Measurements from ENCODE around the gene NELFA.
A peak's percentile ranks its signal among the peaks of the same experiment; 100 is the strongest.
"Not testable (repeated sequence)": the region's sequence is repeated elsewhere in the genome, so short reads cannot be mapped to it uniquely, and the experiment has no call there.

The NELFA gene

DNA sequence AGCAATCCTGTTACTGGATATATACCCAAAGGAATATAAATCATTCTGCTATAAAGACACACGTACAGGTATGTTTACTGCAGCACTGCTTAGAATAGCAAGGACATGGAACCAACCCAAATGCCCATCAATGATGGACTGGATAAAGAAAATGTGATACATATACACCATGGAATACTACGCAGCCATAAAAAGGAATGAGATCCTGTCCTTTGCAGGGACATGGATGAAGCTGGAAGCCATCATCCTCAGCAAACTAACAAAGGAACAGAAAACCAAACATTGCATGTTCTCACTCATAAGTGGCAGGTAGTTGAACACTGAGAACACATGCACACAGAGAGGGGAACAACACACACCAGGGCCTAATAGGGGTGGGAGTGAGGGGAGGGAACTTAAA, 5.4 kb downstream of the NELFA start:
- not testable (repeated sequence) for H3K27me3 ChIP-seq (ENCODE audit: control insufficient read depth, insufficient read depth, low read length); H3K9ac ChIP-seq (ENCODE audit: low read depth, low read length); H3K36me3 ChIP-seq (ENCODE audit: control insufficient read depth, insufficient read depth, low read length); H3K4me3 ChIP-seq (ENCODE audit: low read depth, low read length); H3K9me3 ChIP-seq (ENCODE audit: control insufficient read depth, insufficient read depth, low read length); H3K4me1 ChIP-seq (ENCODE audit: control insufficient read depth, insufficient read depth, low read length)

DNA sequence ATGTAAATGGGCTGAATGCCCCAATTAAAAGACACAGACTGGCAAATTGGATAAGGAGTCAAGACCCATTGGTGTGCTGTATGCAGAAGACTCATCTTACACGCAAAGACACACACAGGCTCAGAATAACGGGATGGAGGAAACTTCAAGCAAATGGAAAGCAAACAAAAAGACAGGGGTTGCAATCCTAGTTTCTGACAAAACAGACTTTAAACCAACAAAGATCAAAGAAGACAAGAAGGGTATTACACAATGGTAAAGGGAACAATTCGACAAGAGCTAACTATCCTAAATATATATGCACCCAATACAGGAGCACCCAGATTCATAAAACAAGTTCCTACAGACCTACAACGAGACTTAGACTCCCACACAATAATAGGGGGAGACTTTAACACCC, 9.5 kb downstream of the NELFA start:
- H3K4me1 ChIP-seq (ENCODE audit: control insufficient read depth, insufficient read depth, low read length); H3K36me3 ChIP-seq (ENCODE audit: control insufficient read depth, insufficient read depth, low read length); H3K4me3 ChIP-seq (ENCODE audit: low read depth, low read length); H3K27me3 ChIP-seq (ENCODE audit: control insufficient read depth, insufficient read depth, low read length); H3K9me3 ChIP-seq (ENCODE audit: control insufficient read depth, insufficient read depth, low read length); H3K9ac ChIP-seq (ENCODE audit: low read depth, low read length): not testable (repeated sequence)

DNA sequence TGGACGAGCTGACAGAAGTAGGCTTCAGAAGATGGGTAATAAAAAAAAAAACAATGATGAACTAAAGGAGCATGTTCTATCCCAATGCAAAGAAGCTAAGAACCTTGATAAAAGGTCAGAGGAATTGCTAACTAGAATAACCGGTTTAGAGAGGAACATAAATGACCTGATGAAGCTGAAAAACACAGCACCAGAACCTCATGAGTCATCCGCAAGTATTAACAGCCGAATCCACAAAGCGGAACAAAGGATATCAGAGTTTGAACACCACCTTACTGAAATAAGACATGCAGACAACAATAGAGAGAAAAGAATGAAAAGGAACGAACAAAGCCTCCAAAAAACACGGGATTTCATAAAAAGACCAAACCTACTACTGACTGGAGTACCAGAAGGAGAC, 10.5 kb downstream of the NELFA start:
- no peaks in the 10 kb centered on the region for H3K27me3 ChIP-seq (ENCODE audit: control insufficient read depth, insufficient read depth, low read length)

DNA sequence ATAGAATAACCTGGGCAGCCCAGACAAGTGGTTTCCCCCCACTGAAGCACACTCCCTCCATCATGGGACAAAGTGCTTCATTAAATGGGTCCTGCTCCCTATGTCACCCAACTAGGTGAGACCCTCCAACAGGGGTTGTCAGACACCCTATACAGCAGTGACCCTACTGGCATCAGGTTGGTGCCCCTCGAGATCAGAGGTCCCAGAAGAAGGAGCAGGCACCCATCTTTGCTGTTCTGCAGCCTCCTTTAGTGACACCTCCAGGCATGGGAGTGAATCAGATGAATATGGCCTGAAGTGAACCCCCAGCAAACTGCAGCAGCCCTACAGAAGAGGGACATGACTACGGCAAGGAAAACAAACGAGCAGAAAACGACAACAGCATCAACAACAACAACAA, 11.1 kb downstream of the NELFA start:
- Histone ChIP-seq H3K9ac (ENCODE audit: low read depth, low read length) (no peak overlapping the region), H3K27me3 (ENCODE audit: control insufficient read depth, insufficient read depth, low read length) (no peaks in the 10 kb centered on the region), H3K36me3 (ENCODE audit: control insufficient read depth, insufficient read depth, low read length) (no peaks in the 10 kb centered on the region), H3K4me1 (ENCODE audit: control insufficient read depth, insufficient read depth, low read length) (no peaks in the 10 kb centered on the region), H3K9me3 (ENCODE audit: control insufficient read depth, insufficient read depth, low read length) (no peaks in the 10 kb centered on the region), H3K4me3 (ENCODE audit: low read depth, low read length) (no peak overlapping the region)

More for the DNA sequence above, 10.5 kb downstream of the NELFA start:
- Histone ChIP-seq H3K4me3 (ENCODE audit: low read depth, low read length) (no peak overlapping the region), H3K36me3 (ENCODE audit: control insufficient read depth, insufficient read depth, low read length) (no peaks in the 10 kb centered on the region), H3K9ac (ENCODE audit: low read depth, low read length) (no peak overlapping the region), H3K4me1 (ENCODE audit: control insufficient read depth, insufficient read depth, low read length) (no peaks in the 10 kb centered on the region), H3K9me3 (ENCODE audit: control insufficient read depth, insufficient read depth, low read length) (no peaks in the 10 kb centered on the region)

DNA sequence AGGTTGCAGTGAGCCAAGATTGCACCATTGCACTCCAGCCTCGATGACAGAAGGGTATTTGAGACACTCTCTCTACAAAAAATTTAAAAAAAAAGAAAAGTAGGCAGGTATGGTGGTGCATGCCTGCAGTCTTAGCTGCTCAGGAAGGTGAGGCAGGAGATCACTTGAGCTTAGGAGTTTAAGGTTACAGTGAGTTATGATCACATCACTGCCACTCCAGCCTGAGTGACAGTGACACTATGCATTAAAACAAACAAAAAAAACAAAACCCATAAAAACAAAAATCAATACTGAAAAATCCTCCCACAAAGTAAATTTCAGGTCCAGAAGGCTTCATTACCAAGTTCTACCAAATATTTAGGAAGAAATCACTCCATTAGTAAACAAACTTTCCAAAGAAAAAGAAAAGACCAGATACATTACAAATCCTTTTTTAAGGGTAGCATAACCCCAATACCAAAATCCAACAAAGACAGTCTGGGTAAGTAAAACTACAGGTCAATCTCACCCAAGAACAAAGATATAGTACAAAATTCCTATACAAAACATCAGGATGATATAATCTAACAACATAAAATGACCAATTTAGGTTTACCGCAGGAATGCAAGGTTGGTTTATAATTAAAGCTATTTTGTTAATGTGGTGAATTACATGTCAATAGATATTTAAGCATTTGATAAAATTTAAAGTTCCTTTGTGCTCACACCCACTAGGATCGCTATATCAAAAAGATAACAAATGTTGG, 11.7 kb downstream of the NELFA start:
- no peaks in the 10 kb centered on the region for H3K27me3 ChIP-seq (ENCODE audit: control insufficient read depth, insufficient read depth, low read length)
- no peak overlapping the region for H3K9ac ChIP-seq (ENCODE audit: low read depth, low read length)
- H3K4me1 ChIP-seq (ENCODE audit: control insufficient read depth, insufficient read depth, low read length) = no peaks in the 10 kb centered on the region
- H3K9me3 ChIP-seq (ENCODE audit: control insufficient read depth, insufficient read depth, low read length) = no peaks in the 10 kb centered on the region
- H3K4me3 ChIP-seq (ENCODE audit: low read depth, low read length) = no peak overlapping the region
- H3K36me3 ChIP-seq (ENCODE audit: control insufficient read depth, insufficient read depth, low read length) = no peaks in the 10 kb centered on the region

DNA sequence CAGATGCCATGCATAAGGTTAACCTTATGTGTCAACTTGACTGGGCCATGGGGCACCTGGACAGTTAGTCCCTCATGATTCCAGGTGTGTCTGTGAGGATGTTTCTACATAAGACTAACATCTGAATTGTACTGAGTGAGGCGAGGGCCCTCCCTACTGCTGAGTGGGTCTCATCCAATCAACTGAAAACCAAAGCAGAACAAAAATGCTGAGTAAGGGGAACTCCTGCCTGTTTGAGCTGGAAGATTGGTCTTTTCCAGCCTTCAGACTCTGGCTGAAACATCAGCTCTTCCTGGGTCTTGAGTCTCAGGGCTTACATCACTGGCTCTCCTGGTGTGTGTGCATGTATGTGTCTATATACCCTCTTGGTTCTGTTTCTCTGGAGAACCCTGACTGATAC, 13.8 kb downstream of the NELFA start:
- H3K9me3 ChIP-seq (ENCODE audit: control insufficient read depth, insufficient read depth, low read length) = no peaks in the 10 kb centered on the region
- H3K4me1 ChIP-seq (ENCODE audit: control insufficient read depth, insufficient read depth, low read length) = no peaks in the 10 kb centered on the region
- H3K27me3 ChIP-seq (ENCODE audit: control insufficient read depth, insufficient read depth, low read length) = no peaks in the 10 kb centered on the region
- H3K36me3 ChIP-seq (ENCODE audit: control insufficient read depth, insufficient read depth, low read length) = peaks cover 5% of the 10 kb centered on the region
- no peak overlapping the region for H3K4me3 ChIP-seq (ENCODE audit: low read depth, low read length)
- H3K9ac ChIP-seq (ENCODE audit: low read depth, low read length) = no peak overlapping the region

DNA sequence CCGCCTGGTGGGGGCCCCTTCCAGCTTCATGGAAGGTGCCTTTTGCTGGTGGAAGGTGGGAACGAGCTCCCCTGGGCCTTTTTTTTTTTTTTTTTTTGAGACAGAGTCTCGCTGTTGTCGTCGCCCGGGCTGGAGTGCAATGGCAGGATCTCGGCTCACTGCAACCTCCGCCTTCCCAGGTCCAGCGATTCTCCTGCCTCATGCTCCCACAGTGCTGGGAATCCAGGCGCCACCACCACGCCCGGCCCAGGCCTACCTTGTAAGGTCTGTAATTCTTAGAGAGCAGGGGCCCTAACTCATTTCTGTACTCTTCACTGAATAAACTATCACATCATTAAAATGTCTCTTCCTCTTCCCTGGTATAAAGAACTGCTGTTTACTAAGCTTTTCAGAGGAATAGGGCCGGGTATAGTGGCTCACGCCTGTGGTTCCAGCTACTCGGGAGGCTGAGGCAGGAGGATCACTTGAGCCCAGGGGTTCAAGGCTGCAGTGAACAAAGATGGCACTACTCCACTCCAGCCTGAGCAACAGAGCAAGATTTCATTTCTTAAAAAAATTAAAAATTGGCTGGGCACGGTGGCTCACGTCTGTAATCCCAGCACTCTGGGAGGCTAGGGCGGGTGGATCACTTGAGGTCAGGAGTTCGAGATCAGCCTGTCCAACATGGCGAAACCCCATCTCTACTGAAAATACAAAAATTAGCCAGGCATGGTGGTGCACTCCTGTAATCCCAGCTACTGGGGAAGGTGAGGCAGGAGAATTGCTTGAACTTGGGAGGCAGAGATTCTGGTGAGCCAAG, 14.9 kb downstream of the NELFA start:
- not testable (repeated sequence) for H3K9me3 ChIP-seq (ENCODE audit: control insufficient read depth, insufficient read depth, low read length); H3K9ac ChIP-seq (ENCODE audit: low read depth, low read length); H3K4me1 ChIP-seq (ENCODE audit: control insufficient read depth, insufficient read depth, low read length); H3K4me3 ChIP-seq (ENCODE audit: low read depth, low read length); H3K27me3 ChIP-seq (ENCODE audit: control insufficient read depth, insufficient read depth, low read length)
- H3K36me3 ChIP-seq (ENCODE audit: control insufficient read depth, insufficient read depth, low read length) = peaks cover 13% of the 10 kb centered on the region

DNA sequence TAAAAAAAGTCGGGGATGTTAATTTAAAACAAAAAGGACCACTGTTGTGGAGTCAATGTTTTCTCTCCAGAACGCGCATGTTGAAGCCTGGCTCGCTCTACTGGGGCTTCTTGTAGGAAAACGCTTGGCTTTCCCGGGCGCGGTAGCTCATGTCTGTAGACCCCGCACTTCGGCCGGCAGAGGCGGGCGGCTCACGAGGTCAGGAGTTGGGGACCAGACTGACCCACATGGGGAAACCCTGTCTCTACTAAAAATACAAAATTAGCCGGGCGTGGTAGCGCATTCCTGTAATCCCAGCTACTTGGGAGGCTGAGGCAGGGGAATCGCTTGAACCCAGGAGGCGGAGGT, 15.6 kb downstream of the NELFA start:
- Histone ChIP-seq H3K9me3 (ENCODE audit: control insufficient read depth, insufficient read depth, low read length) (no peaks in the 10 kb centered on the region), H3K4me1 (ENCODE audit: control insufficient read depth, insufficient read depth, low read length) (no peaks in the 10 kb centered on the region), H3K9ac (ENCODE audit: low read depth, low read length) (no peak overlapping the region), H3K27me3 (ENCODE audit: control insufficient read depth, insufficient read depth, low read length) (no peaks in the 10 kb centered on the region), H3K36me3 (ENCODE audit: control insufficient read depth, insufficient read depth, low read length) (peaks cover 17% of the 10 kb centered on the region), H3K4me3 (ENCODE audit: low read depth, low read length) (no peak overlapping the region)

DNA sequence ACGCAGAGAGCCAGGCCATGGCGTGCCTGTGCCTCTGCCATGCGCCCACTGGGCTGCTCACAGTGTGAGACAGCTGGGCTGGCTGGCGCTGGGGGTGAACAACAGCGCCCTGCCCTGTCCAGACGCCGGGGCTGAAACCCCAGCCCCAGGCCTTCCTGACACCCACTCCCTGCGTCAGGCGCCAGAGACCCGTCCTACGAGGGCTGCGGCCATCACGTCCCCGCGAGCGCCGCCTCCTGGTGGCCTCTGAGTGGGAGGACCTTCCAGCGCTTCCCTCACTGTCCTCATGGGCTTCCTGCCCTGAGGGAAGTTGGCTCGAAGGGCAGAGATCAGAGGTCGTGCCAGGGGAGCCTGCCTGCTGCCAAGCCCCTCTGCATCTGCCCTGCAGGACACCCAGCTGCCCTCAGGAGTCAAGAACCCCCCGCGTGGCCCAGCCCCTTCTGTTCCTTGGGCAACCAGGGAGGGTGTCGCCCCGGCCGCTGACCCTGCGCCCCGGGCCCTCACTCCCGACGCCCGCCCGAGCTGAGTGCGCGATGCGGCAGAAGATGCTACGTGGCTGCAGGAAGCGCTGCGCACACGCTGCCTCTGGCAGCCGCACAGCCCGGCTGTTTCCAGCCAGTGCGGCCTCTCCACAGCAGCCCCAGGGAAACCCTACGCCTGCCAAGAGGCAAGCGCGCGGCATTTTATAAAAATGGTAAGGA, 16.2 kb downstream of the NELFA start:
- Histone ChIP-seq H3K9ac (ENCODE audit: low read depth, low read length) (peak overlapping the region; percentile 12), H3K36me3 (ENCODE audit: control insufficient read depth, insufficient read depth, low read length) (peaks cover 22% of the 10 kb centered on the region), H3K4me1 (ENCODE audit: control insufficient read depth, insufficient read depth, low read length) (no peaks in the 10 kb centered on the region), H3K9me3 (ENCODE audit: control insufficient read depth, insufficient read depth, low read length) (no peaks in the 10 kb centered on the region), H3K4me3 (ENCODE audit: low read depth, low read length) (no peak overlapping the region), H3K27me3 (ENCODE audit: control insufficient read depth, insufficient read depth, low read length) (no peaks in the 10 kb centered on the region)

DNA sequence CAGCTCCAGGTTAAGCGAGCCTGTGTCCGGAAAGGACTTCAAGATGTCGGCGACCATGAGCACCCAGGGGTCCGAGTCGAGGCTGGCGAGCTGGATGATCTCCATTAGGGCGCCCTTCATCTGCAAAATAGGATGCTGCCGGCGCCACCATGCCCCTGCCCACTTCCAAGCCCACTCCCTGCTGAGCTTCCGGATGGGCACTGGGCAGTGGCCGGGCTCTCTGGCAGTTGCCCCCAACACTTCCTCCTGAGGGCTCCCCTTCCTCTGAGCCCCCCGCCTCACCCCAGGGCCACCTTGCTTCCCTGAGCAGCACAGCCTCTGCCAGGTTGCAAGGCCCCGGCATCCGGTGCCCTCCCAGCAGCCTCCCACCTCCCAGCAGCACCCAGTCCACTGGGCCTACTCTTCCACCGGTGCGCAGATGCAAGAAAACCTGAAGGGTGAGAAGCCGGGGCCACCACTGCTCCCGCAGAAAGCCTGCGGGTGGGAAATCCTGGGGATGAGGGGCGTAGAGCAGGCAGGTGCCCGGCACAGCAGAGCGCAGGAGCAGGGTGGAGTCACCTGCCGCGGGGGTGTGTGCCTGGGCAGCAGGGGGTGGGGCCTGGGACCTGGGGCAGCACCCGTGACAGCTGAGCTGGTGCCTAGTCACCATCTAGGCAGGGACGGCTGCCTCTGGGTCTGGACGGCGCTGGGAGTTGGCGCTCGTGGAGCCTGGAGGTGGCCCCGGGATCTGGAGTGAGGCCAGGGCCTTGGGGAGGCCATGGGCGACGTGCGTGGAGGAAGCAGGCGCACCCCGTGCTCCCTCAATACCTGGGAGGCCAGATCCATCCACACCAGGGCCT, 17.0 kb downstream of the NELFA start:
- Histone ChIP-seq H3K4me3 (ENCODE audit: low read depth, low read length) (no peak overlapping the region), H3K9ac (ENCODE audit: low read depth, low read length) (peak overlapping the region; percentile 12), H3K27me3 (ENCODE audit: control insufficient read depth, insufficient read depth, low read length) (no peaks in the 10 kb centered on the region), H3K4me1 (ENCODE audit: control insufficient read depth, insufficient read depth, low read length) (no peaks in the 10 kb centered on the region), H3K36me3 (ENCODE audit: control insufficient read depth, insufficient read depth, low read length) (peaks cover 30% of the 10 kb centered on the region), H3K9me3 (ENCODE audit: control insufficient read depth, insufficient read depth, low read length) (no peaks in the 10 kb centered on the region)

DNA sequence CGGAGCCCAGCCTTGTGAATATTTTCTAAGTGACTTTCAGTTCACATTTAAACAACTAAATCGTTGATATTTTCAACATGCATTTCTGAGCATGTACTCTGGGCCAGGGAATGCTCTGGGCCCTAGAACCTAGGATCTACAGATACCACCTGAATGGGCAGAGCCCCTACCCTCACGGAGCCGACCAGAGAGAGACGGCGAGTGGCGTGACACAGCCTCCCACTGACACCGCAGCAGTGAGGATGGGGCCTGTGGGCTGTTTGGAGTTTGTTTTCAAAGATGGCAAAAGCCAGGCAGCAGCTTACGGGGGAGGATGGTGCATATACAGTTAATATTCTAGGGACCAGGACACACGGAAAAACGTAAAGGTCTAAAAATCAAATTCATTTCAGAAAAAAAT, 17.7 kb downstream of the NELFA start:
- Histone ChIP-seq H3K36me3 (ENCODE audit: control insufficient read depth, insufficient read depth, low read length) (peaks cover 38% of the 10 kb centered on the region), H3K4me3 (ENCODE audit: low read depth, low read length) (no peak overlapping the region), H3K27me3 (ENCODE audit: control insufficient read depth, insufficient read depth, low read length) (no peaks in the 10 kb centered on the region), H3K4me1 (ENCODE audit: control insufficient read depth, insufficient read depth, low read length) (no peaks in the 10 kb centered on the region), H3K9me3 (ENCODE audit: control insufficient read depth, insufficient read depth, low read length) (no peaks in the 10 kb centered on the region), H3K9ac (ENCODE audit: low read depth, low read length) (no peak overlapping the region)
